ENCODE results near the gene GRIFIN. TPM values are rescaled to one million over a fixed set of nuclear protein-coding genes. Genes with fewer than 3 reads are reported as not detected.
A peak's percentile ranks its signal among the peaks of the same experiment; 100 is the strongest.

The GRIFIN gene
- total and polyA plus RNA-seq, 2 donors (not counting 1 experiment from before 2014, with no cell fraction given) = not detected

GRCh38 chr7:2516194-2516555 is 40.0 kb upstream of the GRIFIN start:
- Histone ChIP-seq H3K4me3 (ENCODE audit: control extremely low read depth in 1 of 5, extremely low read depth in 1 of 5, insufficient read depth in 1 of 5, low read depth in 2 of 5, low read length in 4 of 5) (no peak overlapping the region), H3K9me3 (ENCODE audit: control extremely low read depth in 1 of 3, control insufficient read depth in 2 of 3, insufficient read depth in 1 of 3, low read length in 2 of 3) (no peaks in the 10 kb centered on the region), H3K27me3 (replicated peaks in 1 of 4; ENCODE audit: control extremely low read depth in 1 of 4, control insufficient read depth in 3 of 4, insufficient read depth in 4 of 4, low read length in 3 of 4) (no peaks in the 10 kb centered on the region), H2AFZ (ENCODE audit: insufficient read depth, low read depth, low read length, poor library complexity, severe bottlenecking) (no peak overlapping the region), H3K4me1 (ENCODE audit: control insufficient read depth in 2 of 2, insufficient read depth in 2 of 2, low read length in 2 of 2) (peaks cover 36 to 48% of the 10 kb centered on the region in 2 donors), H3K4me2 (replicated peaks; ENCODE audit: low read depth, low read length, poor library complexity, severe bottlenecking) (no peak overlapping the region), H3K27ac (ENCODE audit: low read length in 2 of 2) (no peak overlapping the region), H4K20me1 (ENCODE audit: control insufficient read depth, insufficient read depth, low read length, poor library complexity, severe bottlenecking) (peaks cover 12% of the 10 kb centered on the region), H3K9ac (ENCODE audit: low read length) (no peak overlapping the region), H3K79me2 (ENCODE audit: control insufficient read depth, insufficient read depth, low read length) (peaks cover 28% of the 10 kb centered on the region), H3K36me3 (replicated peaks in 1 of 2; ENCODE audit: control extremely low read depth in 1 of 2, control insufficient read depth in 1 of 2, extremely low read depth in 1 of 2, insufficient read depth in 2 of 2, low read length in 1 of 2) (peaks cover 0 to 2% of the 10 kb centered on the region in 2 experiments)
- H3K4me3 Mint-ChIP-seq = no peak overlapping the region
- H3K4me1 Mint-ChIP-seq = peaks cover 49% of the 10 kb centered on the region
- intact Hi-C loops (cut with micrococcal nuclease) = no loop called here
- TF ChIP-seq CTCF (IDR thresholded peaks at IDR 0.05) = no peak
- TF ChIP-seq EZH2 (IDR thresholded peaks at IDR 0.05; ENCODE audit: borderline replicate concordance, insufficient read depth, low read depth, low read length, poor library complexity, severe bottlenecking) = no peak
- no peak for DNase-seq
- ChIA-PET CTCF (no interaction called here), POLR2A (interaction anchor here (0.6 to 1.2 kb wide), 2 partner anchors 12 to 275 kb away, joined by 3 to 4 read pairs; no protein-coding TSS in a partner anchor)
- no peak for ATAC-seq (ENCODE audit: low read depth)
- WGBS (ENCODE audit: insufficient coverage) = 97% methylated on average over 8 of the region's 8 CpGs
- peak overlapping the region; percentile 61 for H3K27ac Mint-ChIP-seq
- H3K9me3 Mint-ChIP-seq (ENCODE audit: insufficient read depth) = no peaks in the 10 kb centered on the region
- H3K27me3 Mint-ChIP-seq = no peaks in the 10 kb centered on the region

- no peak overlapping the region for H2AFZ ChIP-seq (ENCODE audit: insufficient read depth, low read depth, low read length, poor library complexity, severe bottlenecking)
- POLR2A ChIA-PET = interaction anchor here (0.6 to 1.2 kb wide), 2 partner anchors 13 to 275 kb away, joined by 3 to 4 read pairs; no protein-coding TSS in a partner anchor
- Mint-ChIP-seq H3K4me1 (peaks cover 52% of the 10 kb centered on the region), H3K9me3 (ENCODE audit: insufficient read depth) (no peaks in the 10 kb centered on the region), H3K27ac (peak overlapping the region; percentile 61), H3K27me3 (no peaks in the 10 kb centered on the region), H3K4me3 (no peak overlapping the region)
- ATAC-seq (ENCODE audit: low read depth) = no peak
- WGBS (ENCODE audit: insufficient coverage) = 90% methylated on average over 15 of the region's 15 CpGs
- H3K4me1 ChIP-seq (ENCODE audit: control insufficient read depth in 2 of 2, insufficient read depth in 2 of 2, low read length in 2 of 2) = peaks cover 39 to 53% of the 10 kb centered on the region in 2 donors
- peaks cover 22% of the 10 kb centered on the region for H3K79me2 ChIP-seq (ENCODE audit: control insufficient read depth, insufficient read depth, low read length)
- intact Hi-C loops (cut with micrococcal nuclease) = no loop called here
- H3K27ac ChIP-seq (ENCODE audit: low read length in 2 of 2) = no peak overlapping the region
- TF ChIP-seq CTCF (IDR thresholded peaks at IDR 0.05) = no peak
- no peak for TF ChIP-seq EZH2 (IDR thresholded peaks at IDR 0.05; ENCODE audit: borderline replicate concordance, insufficient read depth, low read depth, low read length, poor library complexity, severe bottlenecking)
- H3K4me3 ChIP-seq (ENCODE audit: control extremely low read depth in 1 of 5, extremely low read depth in 1 of 5, insufficient read depth in 1 of 5, low read depth in 2 of 5, low read length in 4 of 5) = no peak overlapping the region
- H3K9me3 ChIP-seq (ENCODE audit: control extremely low read depth in 1 of 3, control insufficient read depth in 2 of 3, insufficient read depth in 1 of 3, low read length in 2 of 3) = no peaks in the 10 kb centered on the region
- CTCF ChIA-PET = no interaction called here
- no peaks in the 10 kb centered on the region for H3K27me3 ChIP-seq (replicated peaks in 1 of 4; ENCODE audit: control extremely low read depth in 1 of 4, control insufficient read depth in 3 of 4, insufficient read depth in 4 of 4, low read length in 3 of 4)
- H3K4me2 ChIP-seq (replicated peaks; ENCODE audit: low read depth, low read length, poor library complexity, severe bottlenecking) = no peak overlapping the region
- no peak overlapping the region for H3K9ac ChIP-seq (ENCODE audit: low read length)
- DNase-seq = no peak
- H4K20me1 ChIP-seq (ENCODE audit: control insufficient read depth, insufficient read depth, low read length, poor library complexity, severe bottlenecking) = peaks cover 7% of the 10 kb centered on the region
- peaks cover 0 to 2% of the 10 kb centered on the region in 2 experiments for H3K36me3 ChIP-seq (replicated peaks in 1 of 2; ENCODE audit: control extremely low read depth in 1 of 2, control insufficient read depth in 1 of 2, extremely low read depth in 1 of 2, insufficient read depth in 2 of 2, low read length in 1 of 2)
Observed at GRCh38 chr7:2515424-2516193, 39.4 kb upstream of the GRIFIN start.
